HG02852 (cell line): ENCODE data around the gene NLGN4X.

Source experiments
- ATAC-seq: cut with Tn5 transposase; IDR thresholded peaks from one replicate; pipeline ENCODE4 v1.9.1; 2021; ENCODE audit warnings: mild to moderate bottlenecking, moderate library complexity; ENCODE audit not compliant: unreplicated experiment

The NLGN4X gene

DNA sequence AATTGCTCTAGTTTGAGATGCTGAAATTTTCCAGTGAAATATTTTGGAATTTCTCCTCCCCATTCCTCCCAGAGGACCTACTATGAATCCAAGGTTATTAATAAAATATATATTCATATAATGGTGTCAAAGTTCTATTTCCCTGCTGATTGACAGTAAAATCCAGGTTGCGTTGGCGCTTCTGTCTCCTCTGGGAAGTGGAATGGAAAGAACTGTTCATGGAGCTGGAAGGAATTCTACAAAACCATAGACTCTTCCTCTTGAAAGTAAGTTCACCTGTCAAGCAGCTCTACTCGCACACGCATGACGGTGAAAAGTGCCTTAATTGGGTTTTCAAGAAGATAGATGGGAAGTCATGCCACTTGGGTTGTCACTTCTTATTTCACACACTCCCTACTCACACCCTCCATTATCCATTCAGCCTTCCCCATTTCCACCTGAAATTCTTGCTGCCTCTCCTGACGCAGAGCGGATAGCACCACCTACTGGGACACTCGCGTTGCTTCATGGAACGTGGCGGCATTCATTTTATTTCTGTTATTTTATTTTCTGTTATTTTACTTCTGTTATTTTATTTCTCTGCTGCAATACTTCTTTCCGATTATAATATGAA is 351.6 kb downstream of the NLGN4X start:
- ATAC-seq = peak; percentile 50

GRCh38 chrX:5870238-5870637 is 358.4 kb downstream of the NLGN4X start:
- ATAC-seq = no peak

DNA sequence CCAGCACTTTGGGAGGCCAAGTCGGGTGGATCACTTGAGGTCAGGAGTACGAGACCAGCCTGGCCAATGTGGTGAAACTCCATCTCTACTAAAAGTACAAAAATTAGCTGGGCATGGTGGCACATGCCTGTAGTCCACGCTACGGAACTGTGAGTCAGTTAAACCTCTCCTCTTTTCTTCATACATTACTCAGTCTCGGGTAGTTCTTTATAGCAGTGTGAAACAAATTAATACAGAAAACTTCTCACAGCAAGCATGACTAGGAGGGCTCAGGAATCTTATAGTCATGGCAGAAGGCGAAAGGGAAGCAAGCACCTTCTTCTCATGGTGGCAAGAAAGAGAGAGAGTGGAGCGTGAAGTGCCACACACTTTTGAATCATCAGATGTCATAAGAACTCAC is 358.9 kb downstream of the NLGN4X start:
- ATAC-seq = no peak

DNA sequence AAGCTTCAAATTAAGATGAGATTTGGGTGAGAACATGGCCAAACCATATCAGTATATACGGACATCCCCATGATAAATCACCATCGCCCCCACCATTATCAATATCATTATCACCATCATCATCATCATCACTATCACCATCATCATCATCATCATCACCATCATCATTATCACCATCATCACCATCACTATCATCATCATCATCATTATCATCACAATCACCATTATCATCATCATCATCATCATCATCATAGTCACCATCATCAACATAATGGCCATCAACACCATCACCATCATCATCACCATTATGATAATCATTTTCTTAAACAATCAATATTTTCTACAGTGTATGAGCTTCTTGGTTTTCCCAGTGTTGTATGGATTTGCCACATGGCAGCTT is 360.9 kb downstream of the NLGN4X start:
- no peak for ATAC-seq

- no peak for ATAC-seq
Observed at GRCh38 chrX:5857232-5857631, 371.4 kb downstream of the NLGN4X start.

DNA sequence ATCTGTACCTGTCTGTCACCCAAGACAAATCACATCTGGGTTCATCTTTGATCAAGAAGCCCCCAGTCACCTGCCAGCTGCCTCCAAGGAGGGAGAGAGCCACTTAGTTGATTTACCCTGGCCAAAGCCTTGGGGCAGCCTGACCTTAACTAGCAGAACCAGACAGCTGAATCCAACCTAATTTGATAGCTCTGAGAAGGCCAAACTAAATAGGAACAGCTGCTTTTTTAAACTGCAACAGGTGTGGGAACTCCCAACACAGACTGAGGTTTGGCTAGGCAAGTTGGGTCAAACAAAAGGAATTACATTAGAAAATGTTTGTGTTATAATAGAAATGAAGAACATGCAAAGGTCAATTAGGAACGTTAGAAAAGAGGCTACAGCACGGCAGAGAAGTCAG is 375.7 kb downstream of the NLGN4X start:
- ATAC-seq = no peak

DNA sequence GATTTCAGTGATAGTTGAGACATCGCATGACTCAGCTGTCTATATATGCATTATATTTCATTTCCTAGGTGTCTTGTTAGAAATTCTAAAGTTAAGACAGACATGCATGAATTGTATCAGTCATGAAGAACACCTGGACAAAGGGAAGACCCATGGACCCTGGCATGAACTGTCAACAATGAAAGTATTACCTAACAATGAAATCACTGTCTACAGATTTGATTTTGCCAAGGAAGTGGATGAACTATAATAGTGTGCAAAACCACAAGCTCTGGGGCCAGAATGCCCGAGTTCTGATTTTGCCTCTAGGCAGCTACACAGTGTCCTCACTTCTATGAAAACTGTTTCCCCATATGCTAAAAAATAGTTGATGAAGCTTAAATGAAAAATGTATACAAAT is 386.1 kb downstream of the NLGN4X start:
- no peak for ATAC-seq
